Measurements from ENCODE around the gene TMEM213. TPM values are rescaled to one million over a fixed set of nuclear protein-coding genes. Genes with fewer than 3 reads are reported as not detected.

The TMEM213 gene
- total RNA-seq, 4 donors from 2014 or later = not detected

DNA sequence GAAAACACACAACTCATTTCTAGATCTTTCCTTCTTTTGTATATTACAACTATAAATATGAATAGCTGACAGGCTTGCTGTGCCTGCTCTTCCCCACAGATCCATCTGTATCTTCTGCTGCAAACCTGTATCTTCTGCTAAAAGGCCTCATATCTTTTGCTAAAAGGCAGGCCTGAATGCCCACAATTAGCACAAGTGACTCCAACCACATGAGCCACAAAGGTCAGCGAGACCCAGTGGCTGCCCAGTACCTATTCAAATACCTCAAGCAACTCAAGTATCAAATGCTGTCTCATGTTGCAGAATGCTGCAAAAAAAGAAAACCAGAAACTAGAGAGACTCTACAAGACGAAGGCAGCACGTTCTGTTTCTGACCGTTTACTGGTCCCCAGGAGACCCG, 54.7 kb downstream of the TMEM213 start:
- no peak for DNase-seq (ENCODE audit: extremely low spot score)
- Histone ChIP-seq H3K4me1 (peaks cover 0 to 3% (median 0%) of the 10 kb centered on the region in 4 donors), H3K36me3 (peaks cover 0 to 8% (median 5%) of the 10 kb centered on the region in 4 donors), H3K27me3 (no peaks in the 10 kb centered on the region), H3K27ac (replicated peaks in 1 of 4) (no peak overlapping the region), H3K9me3 (peaks cover 0 to 4% (median 0%) of the 10 kb centered on the region in 4 donors), H3K4me3 (no peak overlapping the region)
- TF ChIP-seq, protein P1, sequence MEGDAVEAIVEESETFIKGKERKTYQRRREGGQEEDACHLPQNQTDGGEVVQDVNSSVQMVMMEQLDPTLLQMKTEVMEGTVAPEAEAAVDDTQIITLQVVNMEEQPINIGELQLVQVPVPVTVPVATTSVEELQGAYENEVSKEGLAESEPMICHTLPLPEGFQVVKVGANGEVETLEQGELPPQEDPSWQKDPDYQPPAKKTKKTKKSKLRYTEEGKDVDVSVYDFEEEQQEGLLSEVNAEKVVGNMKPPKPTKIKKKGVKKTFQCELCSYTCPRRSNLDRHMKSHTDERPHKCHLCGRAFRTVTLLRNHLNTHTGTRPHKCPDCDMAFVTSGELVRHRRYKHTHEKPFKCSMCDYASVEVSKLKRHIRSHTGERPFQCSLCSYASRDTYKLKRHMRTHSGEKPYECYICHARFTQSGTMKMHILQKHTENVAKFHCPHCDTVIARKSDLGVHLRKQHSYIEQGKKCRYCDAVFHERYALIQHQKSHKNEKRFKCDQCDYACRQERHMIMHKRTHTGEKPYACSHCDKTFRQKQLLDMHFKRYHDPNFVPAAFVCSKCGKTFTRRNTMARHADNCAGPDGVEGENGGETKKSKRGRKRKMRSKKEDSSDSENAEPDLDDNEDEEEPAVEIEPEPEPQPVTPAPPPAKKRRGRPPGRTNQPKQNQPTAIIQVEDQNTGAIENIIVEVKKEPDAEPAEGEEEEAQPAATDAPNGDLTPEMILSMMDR (IDR thresholded peaks at IDR 0.05) = no peak
- no peak for TF ChIP-seq POLR2A (IDR thresholded peaks at IDR 0.05; ENCODE audit: low read depth)
- no peak for TF ChIP-seq POLR2AphosphoS5 (IDR thresholded peaks at IDR 0.05)
- no peak for TF ChIP-seq EP300 (IDR thresholded peaks at IDR 0.05)
- intact Hi-C loops (cut with DNase I) = no loop called here
- 94% methylated on average over 5 of the region's 5 CpGs for WGBS

- peaks cover 0 to 8% (median 5%) of the 10 kb centered on the region in 4 donors for H3K36me3 ChIP-seq
- no peak overlapping the region for H3K4me3 ChIP-seq
- H3K9me3 ChIP-seq = peaks cover 0 to 10% (median 3%) of the 10 kb centered on the region in 4 donors
- peaks cover 0 to 3% (median 0%) of the 10 kb centered on the region in 4 donors for H3K4me1 ChIP-seq
- H3K27me3 ChIP-seq = no peaks in the 10 kb centered on the region
- 84% methylated on average over 3 of the region's 3 CpGs for WGBS
- DNase-seq (ENCODE audit: extremely low spot score) = no peak
- intact Hi-C loops (cut with DNase I) = no loop called here
- no peak overlapping the region for H3K27ac ChIP-seq (replicated peaks in 1 of 4)
- TF ChIP-seq, protein P1 (IDR thresholded peaks at IDR 0.05) = no peak
- no peak for TF ChIP-seq POLR2AphosphoS5 (IDR thresholded peaks at IDR 0.05)
- TF ChIP-seq POLR2A (IDR thresholded peaks at IDR 0.05; ENCODE audit: low read depth) = no peak
- TF ChIP-seq EP300 (IDR thresholded peaks at IDR 0.05) = no peak
Observed at GRCh38 chr7:138853448-138853847, 55.7 kb downstream of the TMEM213 start.

GRCh38 chr7:138854115-138854645, 56.4 kb downstream of the TMEM213 start:
- TF ChIP-seq POLR2AphosphoS5 (IDR thresholded peaks at IDR 0.05) (no peak), POLR2A (IDR thresholded peaks at IDR 0.05; ENCODE audit: low read depth) (no peak), EP300 (IDR thresholded peaks at IDR 0.05) (no peak)
- TF ChIP-seq, protein P1 (IDR thresholded peaks at IDR 0.05) = no peak
- WGBS = 96% methylated on average over 5 of the region's 5 CpGs
- DNase-seq (ENCODE audit: extremely low spot score) = no peak
- no peak overlapping the region for H3K27ac ChIP-seq (replicated peaks in 1 of 4)
- intact Hi-C loops (cut with DNase I) = no loop called here
- H3K36me3 ChIP-seq = peaks cover 0 to 8% (median 5%) of the 10 kb centered on the region in 4 donors
- peaks cover 0 to 3% (median 0%) of the 10 kb centered on the region in 4 donors for H3K4me1 ChIP-seq
- no peak overlapping the region for H3K4me3 ChIP-seq
- H3K27me3 ChIP-seq = no peaks in the 10 kb centered on the region
- peaks cover 0 to 12% (median 3%) of the 10 kb centered on the region in 4 donors for H3K9me3 ChIP-seq

DNA sequence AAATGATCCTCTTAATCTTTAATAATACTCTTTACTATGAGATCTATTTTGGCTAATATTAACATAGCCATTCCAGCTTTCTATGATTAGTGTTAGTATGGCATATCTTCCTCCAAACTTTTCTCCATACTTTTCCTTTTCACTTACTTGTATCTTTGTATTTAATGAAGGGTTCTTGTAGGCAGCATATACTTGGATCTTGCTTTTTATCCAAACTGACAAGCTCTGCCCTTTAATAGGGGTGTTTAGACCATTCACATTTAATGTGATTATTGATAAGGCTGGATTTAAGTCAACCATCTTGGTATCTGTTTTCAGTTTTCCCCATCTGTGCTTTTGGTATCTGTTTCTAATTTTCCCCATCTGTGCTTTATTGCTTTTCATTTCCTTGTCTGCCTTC, 59.9 kb downstream of the TMEM213 start:
- TF ChIP-seq POLR2A (IDR thresholded peaks at IDR 0.05; ENCODE audit: low read depth) (no peak), EP300 (IDR thresholded peaks at IDR 0.05) (no peak), POLR2AphosphoS5 (IDR thresholded peaks at IDR 0.05) (no peak)
- TF ChIP-seq, protein P1 (IDR thresholded peaks at IDR 0.05) = no peak
- no peak overlapping the region for H3K27ac ChIP-seq (replicated peaks in 1 of 4)
- H3K4me1 ChIP-seq = no peaks in the 10 kb centered on the region
- no peak for DNase-seq (ENCODE audit: extremely low spot score)
- peaks cover 0 to 16% (median 6%) of the 10 kb centered on the region in 4 donors for H3K36me3 ChIP-seq
- intact Hi-C loops (cut with DNase I) = no loop called here
- no peaks in the 10 kb centered on the region for H3K27me3 ChIP-seq
- no peak overlapping the region for H3K4me3 ChIP-seq
- peaks cover 0 to 7% (median 3%) of the 10 kb centered on the region in 4 donors for H3K9me3 ChIP-seq

GRCh38 chr7:138861051-138861450, 63.3 kb downstream of the TMEM213 start:
- Histone ChIP-seq H3K36me3 (peaks cover 0 to 25% (median 6%) of the 10 kb centered on the region in 4 donors), H3K27ac (replicated peaks in 1 of 4) (no peak overlapping the region), H3K4me1 (no peaks in the 10 kb centered on the region), H3K9me3 (peaks cover 0 to 7% (median 3%) of the 10 kb centered on the region in 4 donors), H3K4me3 (no peak overlapping the region), H3K27me3 (no peaks in the 10 kb centered on the region)
- no peak for TF ChIP-seq POLR2AphosphoS5 (IDR thresholded peaks at IDR 0.05)
- TF ChIP-seq, protein P1 (IDR thresholded peaks at IDR 0.05) = no peak
- TF ChIP-seq EP300 (IDR thresholded peaks at IDR 0.05) = no peak
- TF ChIP-seq POLR2A (IDR thresholded peaks at IDR 0.05; ENCODE audit: low read depth) = no peak
- intact Hi-C loops (cut with DNase I) = no loop called here
- no peak for DNase-seq (ENCODE audit: extremely low spot score)
- WGBS = 94% methylated on average over 16 of the region's 16 CpGs

All from esophagus muscularis mucosa (tissue), 4 donors.